ENCODE measurements around the gene CTTNBP2NL. TPM values are rescaled to one million over a fixed set of nuclear protein-coding genes. Genes with fewer than 3 reads are reported as not detected.

Gene CTTNBP2NL
- total and polyA plus RNA-seq, 2 experiments from 2014 or later: 18.5 to 31.0 TPM

DNA sequence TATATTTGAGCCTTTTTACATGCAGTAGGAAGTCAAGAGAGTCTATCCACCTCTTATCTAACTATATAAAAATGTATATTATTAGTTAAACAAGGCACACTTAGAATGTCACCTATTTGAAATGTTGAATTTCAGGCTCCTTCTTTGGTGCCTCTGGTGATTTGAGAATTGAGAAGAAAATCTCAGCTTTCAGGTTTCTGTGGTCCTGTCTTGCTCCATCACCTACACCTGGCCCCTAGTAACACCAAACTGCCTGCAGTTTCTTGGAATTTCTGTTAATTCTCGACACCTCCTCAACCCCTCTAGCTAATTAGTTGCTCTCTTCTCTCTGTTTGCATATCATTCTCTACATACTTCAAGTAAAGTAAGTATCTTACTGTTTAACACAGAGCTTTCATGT lies 57.9 kb downstream of the CTTNBP2NL start (continued):
- TF ChIP-seq ZNF114 (CRISPR knock-in tag; IDR thresholded peaks at IDR 0.05) (no peak), NANOG (IDR thresholded peaks at IDR 0.05; ENCODE audit: borderline replicate concordance) (no peak), STAT1 (IDR thresholded peaks at IDR 0.05; ENCODE audit: unreplicated experiment) (no peak)
- TF ChIP-seq, protein P1, sequence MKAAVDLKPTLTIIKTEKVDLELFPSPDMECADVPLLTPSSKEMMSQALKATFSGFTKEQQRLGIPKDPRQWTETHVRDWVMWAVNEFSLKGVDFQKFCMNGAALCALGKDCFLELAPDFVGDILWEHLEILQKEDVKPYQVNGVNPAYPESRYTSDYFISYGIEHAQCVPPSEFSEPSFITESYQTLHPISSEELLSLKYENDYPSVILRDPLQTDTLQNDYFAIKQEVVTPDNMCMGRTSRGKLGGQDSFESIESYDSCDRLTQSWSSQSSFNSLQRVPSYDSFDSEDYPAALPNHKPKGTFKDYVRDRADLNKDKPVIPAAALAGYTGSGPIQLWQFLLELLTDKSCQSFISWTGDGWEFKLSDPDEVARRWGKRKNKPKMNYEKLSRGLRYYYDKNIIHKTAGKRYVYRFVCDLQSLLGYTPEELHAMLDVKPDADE (IDR thresholded peaks at IDR 0.05): no peak

DNA sequence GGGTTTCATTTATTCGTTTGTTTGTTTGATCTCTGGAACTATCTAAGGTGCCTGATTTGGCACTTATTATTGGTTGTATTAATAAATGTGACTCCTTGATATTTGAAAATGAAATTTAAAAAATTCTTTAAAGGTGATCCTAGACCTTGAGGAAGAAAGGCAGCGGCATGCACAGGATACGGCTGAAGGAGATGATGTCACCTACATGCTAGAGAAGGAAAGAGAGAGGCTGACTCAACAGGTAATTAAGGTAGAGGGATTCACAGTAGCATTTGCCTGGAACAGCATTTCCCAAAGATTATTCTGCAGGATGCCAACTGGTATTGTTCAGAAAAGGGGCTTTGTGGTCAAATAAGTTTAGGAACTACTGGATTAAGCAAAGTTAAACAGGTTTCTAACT lies 58.3 kb downstream of the CTTNBP2NL start:
- peaks cover 4% of the 10 kb centered on the region; the same call in 2 of the 3 replicates for H3K4me1 Mint-ChIP-seq
- H3K27ac Mint-ChIP-seq: no peak overlapping the region
- H3K36me3 ChIP-seq (ENCODE audit: insufficient read depth): peaks cover 9% of the 10 kb centered on the region
- ATAC-seq: no peak
- no peak for DNase-seq (ENCODE audit: low spot score)
- no peaks in the 10 kb centered on the region for H3K9me3 Mint-ChIP-seq
- no peaks in the 10 kb centered on the region for H3K9me2 ChIP-seq (ENCODE audit: insufficient read depth)
- H3K27me3 ChIP-seq (ENCODE audit: insufficient read depth): no peaks in the 10 kb centered on the region
- H2AFZ ChIP-seq: no peak overlapping the region
- no peaks in the 10 kb centered on the region for H3K27me3 Mint-ChIP-seq (ENCODE audit: insufficient read depth, low read depth, poor library complexity)
- no peak overlapping the region for H3K27ac ChIP-seq (ENCODE audit: low read depth)
- H3F3A ChIP-seq (replicated peaks; ENCODE audit: low read depth): no peaks in the 10 kb centered on the region
- H3K4me3 ChIP-seq: no peak overlapping the region
- H3K4me3 Mint-ChIP-seq: no peak overlapping the region
- H3K79me2 ChIP-seq (replicated peaks; ENCODE audit: insufficient read depth): no peaks in the 10 kb centered on the region
- peaks cover 6% of the 10 kb centered on the region for H4K20me1 ChIP-seq (replicated peaks; ENCODE audit: insufficient read depth)
- H3K36me3 Mint-ChIP-seq (ENCODE audit: low read depth): peaks cover 32% of the 10 kb centered on the region
- H3K4me2 ChIP-seq: no peak overlapping the region
- H3K4me1 ChIP-seq (ENCODE audit: insufficient read depth): no peaks in the 10 kb centered on the region
- TF ChIP-seq STAT1 (IDR thresholded peaks at IDR 0.05; ENCODE audit: unreplicated experiment) (no peak), EZH2 (IDR thresholded peaks at IDR 0.05; ENCODE audit: low read depth, unreplicated experiment) (no peak), JUNB (IDR thresholded peaks at IDR 0.05; ENCODE audit: unreplicated experiment) (no peak), POLR2AphosphoS5 (IDR thresholded peaks at IDR 0.05; ENCODE audit: low read depth) (no peak), NANOG (IDR thresholded peaks at IDR 0.05; ENCODE audit: borderline replicate concordance) (no peak), ZNF114 (CRISPR knock-in tag; IDR thresholded peaks at IDR 0.05) (no peak), ZNF331 (CRISPR knock-in tag; IDR thresholded peaks at IDR 0.05; ENCODE audit: low read depth) (no peak), EZH2phosphoT487 (IDR thresholded peaks at IDR 0.05; ENCODE audit: unreplicated experiment) (no peak)
- TF ChIP-seq, protein P2, sequence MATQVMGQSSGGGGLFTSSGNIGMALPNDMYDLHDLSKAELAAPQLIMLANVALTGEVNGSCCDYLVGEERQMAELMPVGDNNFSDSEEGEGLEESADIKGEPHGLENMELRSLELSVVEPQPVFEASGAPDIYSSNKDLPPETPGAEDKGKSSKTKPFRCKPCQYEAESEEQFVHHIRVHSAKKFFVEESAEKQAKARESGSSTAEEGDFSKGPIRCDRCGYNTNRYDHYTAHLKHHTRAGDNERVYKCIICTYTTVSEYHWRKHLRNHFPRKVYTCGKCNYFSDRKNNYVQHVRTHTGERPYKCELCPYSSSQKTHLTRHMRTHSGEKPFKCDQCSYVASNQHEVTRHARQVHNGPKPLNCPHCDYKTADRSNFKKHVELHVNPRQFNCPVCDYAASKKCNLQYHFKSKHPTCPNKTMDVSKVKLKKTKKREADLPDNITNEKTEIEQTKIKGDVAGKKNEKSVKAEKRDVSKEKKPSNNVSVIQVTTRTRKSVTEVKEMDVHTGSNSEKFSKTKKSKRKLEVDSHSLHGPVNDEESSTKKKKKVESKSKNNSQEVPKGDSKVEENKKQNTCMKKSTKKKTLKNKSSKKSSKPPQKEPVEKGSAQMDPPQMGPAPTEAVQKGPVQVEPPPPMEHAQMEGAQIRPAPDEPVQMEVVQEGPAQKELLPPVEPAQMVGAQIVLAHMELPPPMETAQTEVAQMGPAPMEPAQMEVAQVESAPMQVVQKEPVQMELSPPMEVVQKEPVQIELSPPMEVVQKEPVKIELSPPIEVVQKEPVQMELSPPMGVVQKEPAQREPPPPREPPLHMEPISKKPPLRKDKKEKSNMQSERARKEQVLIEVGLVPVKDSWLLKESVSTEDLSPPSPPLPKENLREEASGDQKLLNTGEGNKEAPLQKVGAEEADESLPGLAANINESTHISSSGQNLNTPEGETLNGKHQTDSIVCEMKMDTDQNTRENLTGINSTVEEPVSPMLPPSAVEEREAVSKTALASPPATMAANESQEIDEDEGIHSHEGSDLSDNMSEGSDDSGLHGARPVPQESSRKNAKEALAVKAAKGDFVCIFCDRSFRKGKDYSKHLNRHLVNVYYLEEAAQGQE (IDR thresholded peaks at IDR 0.05; ENCODE audit: unreplicated experiment): no peak
- TF ChIP-seq, protein P3, sequence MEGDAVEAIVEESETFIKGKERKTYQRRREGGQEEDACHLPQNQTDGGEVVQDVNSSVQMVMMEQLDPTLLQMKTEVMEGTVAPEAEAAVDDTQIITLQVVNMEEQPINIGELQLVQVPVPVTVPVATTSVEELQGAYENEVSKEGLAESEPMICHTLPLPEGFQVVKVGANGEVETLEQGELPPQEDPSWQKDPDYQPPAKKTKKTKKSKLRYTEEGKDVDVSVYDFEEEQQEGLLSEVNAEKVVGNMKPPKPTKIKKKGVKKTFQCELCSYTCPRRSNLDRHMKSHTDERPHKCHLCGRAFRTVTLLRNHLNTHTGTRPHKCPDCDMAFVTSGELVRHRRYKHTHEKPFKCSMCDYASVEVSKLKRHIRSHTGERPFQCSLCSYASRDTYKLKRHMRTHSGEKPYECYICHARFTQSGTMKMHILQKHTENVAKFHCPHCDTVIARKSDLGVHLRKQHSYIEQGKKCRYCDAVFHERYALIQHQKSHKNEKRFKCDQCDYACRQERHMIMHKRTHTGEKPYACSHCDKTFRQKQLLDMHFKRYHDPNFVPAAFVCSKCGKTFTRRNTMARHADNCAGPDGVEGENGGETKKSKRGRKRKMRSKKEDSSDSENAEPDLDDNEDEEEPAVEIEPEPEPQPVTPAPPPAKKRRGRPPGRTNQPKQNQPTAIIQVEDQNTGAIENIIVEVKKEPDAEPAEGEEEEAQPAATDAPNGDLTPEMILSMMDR (conservative IDR thresholded peaks at IDR 0.05; ENCODE audit: low read depth in 2 of 2): no peak
- TF ChIP-seq, protein P4, sequence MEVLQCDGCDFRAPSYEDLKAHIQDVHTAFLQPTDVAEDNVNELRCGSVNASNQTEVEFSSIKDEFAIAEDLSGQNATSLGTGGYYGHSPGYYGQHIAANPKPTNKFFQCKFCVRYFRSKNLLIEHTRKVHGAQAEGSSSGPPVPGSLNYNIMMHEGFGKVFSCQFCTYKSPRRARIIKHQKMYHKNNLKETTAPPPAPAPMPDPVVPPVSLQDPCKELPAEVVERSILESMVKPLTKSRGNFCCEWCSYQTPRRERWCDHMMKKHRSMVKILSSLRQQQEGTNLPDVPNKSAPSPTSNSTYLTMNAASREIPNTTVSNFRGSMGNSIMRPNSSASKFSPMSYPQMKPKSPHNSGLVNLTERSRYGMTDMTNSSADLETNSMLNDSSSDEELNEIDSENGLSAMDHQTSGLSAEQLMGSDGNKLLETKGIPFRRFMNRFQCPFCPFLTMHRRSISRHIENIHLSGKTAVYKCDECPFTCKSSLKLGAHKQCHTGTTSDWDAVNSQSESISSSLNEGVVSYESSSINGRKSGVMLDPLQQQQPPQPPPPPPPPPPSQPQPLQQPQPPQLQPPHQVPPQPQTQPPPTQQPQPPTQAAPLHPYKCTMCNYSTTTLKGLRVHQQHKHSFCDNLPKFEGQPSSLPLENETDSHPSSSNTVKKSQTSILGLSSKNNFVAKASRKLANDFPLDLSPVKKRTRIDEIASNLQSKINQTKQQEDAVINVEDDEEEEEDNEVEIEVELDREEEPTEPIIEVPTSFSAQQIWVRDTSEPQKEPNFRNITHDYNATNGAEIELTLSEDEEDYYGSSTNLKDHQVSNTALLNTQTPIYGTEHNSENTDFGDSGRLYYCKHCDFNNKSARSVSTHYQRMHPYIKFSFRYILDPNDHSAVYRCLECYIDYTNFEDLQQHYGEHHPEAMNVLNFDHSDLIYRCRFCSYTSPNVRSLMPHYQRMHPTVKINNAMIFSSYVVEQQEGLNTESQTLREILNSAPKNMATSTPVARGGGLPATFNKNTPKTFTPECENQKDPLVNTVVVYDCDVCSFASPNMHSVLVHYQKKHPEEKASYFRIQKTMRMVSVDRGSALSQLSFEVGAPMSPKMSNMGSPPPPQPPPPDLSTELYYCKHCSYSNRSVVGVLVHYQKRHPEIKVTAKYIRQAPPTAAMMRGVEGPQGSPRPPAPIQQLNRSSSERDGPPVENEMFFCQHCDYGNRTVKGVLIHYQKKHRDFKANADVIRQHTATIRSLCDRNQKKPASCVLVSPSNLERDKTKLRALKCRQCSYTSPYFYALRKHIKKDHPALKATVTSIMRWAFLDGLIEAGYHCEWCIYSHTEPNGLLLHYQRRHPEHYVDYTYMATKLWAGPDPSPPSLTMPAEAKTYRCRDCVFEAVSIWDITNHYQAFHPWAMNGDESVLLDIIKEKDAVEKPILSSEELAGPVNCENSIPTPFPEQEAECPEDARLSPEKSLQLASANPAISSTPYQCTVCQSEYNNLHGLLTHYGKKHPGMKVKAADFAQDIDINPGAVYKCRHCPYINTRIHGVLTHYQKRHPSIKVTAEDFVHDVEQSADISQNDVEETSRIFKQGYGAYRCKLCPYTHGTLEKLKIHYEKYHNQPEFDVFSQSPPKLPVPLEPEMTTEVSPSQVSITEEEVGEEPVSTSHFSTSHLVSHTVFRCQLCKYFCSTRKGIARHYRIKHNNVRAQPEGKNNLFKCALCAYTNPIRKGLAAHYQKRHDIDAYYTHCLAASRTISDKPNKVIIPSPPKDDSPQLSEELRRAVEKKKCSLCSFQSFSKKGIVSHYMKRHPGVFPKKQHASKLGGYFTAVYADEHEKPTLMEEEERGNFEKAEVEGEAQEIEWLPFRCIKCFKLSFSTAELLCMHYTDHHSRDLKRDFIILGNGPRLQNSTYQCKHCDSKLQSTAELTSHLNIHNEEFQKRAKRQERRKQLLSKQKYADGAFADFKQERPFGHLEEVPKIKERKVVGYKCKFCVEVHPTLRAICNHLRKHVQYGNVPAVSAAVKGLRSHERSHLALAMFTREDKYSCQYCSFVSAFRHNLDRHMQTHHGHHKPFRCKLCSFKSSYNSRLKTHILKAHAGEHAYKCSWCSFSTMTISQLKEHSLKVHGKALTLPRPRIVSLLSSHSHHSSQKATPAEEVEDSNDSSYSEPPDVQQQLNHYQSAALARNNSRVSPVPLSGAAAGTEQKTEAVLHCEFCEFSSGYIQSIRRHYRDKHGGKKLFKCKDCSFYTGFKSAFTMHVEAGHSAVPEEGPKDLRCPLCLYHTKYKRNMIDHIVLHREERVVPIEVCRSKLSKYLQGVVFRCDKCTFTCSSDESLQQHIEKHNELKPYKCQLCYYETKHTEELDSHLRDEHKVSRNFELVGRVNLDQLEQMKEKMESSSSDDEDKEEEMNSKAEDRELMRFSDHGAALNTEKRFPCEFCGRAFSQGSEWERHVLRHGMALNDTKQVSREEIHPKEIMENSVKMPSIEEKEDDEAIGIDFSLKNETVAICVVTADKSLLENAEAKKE (CRISPR knock-in tag; IDR thresholded peaks at IDR 0.05): no peak
